Limb (tissue), 2 donors: ENCODE data around the gene PRR12.
"Not testable (repeated sequence)": the region's sequence is repeated elsewhere in the genome, so short reads cannot be mapped to it uniquely, and the experiment has no call there.

Experiments used
- DNase-seq, 2 donors: peaks; one replicate each; pipeline ENCODE4 v3.0.0-alpha.2; 2016; ENCODE audit errors: extremely low spot score in 2 of 2

Gene PRR12

GRCh38 chr19:49614096-49614833, 23.3 kb downstream of the PRR12 start:
- no peak for DNase-seq

GRCh38 chr19:49615861-49616260, 24.9 kb downstream of the PRR12 start:
- DNase-seq = no peak

DNA sequence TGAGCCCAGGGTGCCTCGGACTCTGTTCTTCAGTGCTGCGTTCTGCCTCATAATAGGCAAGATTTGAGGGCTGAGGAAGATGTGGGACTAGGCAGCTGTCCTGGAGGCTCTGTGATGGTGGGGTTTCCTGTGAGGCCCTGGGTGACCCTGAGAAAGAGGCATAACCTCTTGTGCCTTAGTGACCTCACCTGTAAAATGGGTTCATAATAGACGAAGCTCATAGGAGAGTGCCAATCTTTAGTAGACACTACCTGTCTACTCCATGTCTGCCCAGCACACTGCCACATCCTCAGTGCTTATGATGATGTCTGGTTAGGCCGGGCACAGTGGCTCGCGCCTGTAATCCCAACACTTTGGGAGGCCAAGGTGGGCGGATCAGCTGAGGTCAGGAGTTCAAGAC, 25.6 kb downstream of the PRR12 start:
- no peak for DNase-seq

GRCh38 chr19:49616945-49617344, 26.0 kb downstream of the PRR12 start:
- DNase-seq = no peak

DNA sequence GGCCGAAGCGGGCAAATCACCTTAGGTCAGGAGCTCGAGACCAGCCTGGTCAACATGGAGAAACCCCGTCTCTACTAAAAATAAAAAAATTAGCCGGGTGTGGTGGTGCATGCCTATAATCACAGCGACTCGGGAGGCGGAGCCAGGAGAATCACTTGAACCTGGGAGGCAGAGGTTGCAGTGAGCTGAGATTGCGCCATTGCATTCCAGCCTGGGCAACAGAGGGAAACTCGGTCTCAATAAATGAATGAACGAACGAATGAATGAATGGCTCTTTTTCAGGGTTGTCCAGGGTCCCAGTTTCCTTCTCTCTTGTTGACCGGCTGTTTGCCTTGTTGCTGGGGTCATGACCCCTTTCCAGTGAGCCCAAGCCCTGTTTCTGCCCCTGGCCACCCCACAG, 26.9 kb downstream of the PRR12 start:
- DNase-seq = not testable (repeated sequence)

GRCh38 chr19:49624967-49625910, 34.3 kb downstream of the PRR12 start:
- no peak for DNase-seq

GRCh38 chr19:49626226-49626625, 35.2 kb downstream of the PRR12 start:
- DNase-seq = no peak

DNA sequence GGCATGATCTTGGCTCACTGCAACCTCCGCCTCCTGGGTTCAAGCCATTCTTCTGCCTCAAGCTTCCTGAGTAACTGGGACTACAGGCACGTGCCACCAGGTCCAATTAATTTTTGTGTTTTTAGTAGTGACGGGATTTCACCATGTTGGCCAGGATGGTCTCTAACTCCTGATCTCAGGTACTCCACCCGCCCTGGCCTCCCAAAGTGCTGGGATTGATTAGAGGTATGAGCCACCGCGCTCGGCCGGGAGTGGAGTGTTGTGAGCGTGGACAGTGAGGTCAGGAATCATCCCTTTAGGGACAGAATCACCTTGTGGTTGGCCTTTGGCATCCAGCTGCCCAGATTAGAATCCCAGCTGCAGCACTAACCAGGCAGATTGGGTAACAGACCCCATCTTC, 38.7 kb downstream of the PRR12 start:
- no peak for DNase-seq

DNA sequence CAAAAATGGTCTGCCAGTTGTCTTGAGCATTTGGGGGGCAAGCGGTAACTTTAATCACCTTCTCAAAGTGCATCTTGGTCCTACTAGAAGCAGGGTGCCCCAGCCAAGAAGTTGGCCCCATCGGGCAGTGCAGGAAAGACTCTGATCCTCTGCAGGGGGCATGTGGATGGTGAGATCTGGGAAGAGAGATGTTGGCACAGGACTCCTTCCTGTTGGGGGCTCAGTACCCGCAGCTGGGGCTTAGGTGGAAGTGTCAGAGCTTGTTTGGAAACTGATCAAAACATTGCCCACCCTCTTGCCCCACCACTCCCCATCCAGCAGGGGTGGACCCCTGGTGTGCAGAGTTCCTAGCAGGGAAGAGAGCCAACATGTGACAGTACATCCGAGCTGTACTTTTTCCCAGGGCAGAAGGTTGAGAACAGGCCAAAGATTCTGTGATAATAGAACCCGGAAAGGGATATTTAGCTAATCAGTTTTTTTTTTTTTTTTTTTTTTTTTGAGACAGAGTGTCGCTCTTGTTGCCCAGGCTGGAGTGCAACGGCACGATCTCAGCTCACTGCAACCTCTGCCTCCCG, 40.1 kb downstream of the PRR12 start:
- no peak for DNase-seq

GRCh38 chr19:49631610-49632192, 40.7 kb downstream of the PRR12 start:
- no peak for DNase-seq

DNA sequence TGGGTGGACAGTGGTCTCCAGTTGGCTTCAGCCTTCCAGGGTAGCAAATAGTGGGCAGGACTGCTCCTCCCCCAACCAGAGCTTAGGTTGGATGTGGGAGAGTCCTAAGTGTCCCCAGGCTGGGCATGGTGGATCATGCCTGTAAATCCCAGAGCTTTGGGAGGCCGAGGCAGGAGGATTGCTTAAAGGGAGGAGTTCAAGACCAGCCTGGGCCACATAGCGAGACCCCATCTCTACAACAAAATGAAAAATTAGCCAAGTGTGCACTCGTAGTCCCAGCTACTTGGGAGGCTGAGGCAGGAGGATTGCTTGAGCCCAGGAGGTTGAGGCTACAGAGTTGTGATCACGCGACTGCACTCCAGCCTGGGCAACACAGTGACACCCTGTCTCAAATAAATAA, 41.6 kb downstream of the PRR12 start:
- no peak for DNase-seq

- DNase-seq = not testable (repeated sequence)
These were observed 42.3 kb downstream of the PRR12 start for GRCh38 chr19:49633273-49633672.

DNA sequence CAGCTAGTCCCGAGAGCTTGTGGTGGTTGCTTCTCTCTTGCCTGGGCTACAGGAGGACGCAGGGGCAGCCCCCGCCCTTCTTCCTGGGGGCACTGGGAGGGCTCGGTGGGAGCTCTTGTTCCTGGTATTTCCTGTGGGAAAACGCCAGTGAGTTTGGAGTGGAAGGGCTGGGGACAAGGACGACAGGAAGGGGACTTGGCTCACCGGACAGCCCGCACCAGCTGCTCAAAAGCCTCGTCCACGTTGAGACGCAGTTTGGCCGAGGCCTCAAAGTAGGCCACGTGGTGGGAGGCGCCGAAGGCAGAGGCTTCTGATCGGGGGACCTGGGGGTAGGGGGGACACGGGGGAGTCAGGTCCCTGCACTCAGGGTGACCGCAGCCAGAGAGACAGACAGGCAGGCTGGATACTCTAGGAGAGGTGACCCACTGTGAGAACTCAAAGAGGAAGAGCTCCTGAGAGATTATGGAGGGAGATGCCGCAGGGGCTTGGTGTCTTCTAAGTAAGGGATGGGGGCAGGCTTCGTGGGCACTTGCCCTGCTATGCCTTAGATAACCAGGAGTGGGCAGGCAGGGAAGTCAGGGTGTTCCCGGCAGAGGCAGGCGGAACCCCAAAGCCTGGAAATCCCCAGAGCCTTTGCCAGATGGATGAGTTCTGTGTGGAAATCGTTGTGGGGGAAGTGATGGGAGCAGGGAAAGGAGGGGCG, 44.7 kb downstream of the PRR12 start:
- DNase-seq = peak in 1 of 2 donors; percentile 40

GRCh38 chr19:49636233-49636932, 45.4 kb downstream of the PRR12 start:
- no peak for DNase-seq

GRCh38 chr19:49637821-49638738, 47.1 kb downstream of the PRR12 start:
- DNase-seq = peak; percentile 34 to 68

DNA sequence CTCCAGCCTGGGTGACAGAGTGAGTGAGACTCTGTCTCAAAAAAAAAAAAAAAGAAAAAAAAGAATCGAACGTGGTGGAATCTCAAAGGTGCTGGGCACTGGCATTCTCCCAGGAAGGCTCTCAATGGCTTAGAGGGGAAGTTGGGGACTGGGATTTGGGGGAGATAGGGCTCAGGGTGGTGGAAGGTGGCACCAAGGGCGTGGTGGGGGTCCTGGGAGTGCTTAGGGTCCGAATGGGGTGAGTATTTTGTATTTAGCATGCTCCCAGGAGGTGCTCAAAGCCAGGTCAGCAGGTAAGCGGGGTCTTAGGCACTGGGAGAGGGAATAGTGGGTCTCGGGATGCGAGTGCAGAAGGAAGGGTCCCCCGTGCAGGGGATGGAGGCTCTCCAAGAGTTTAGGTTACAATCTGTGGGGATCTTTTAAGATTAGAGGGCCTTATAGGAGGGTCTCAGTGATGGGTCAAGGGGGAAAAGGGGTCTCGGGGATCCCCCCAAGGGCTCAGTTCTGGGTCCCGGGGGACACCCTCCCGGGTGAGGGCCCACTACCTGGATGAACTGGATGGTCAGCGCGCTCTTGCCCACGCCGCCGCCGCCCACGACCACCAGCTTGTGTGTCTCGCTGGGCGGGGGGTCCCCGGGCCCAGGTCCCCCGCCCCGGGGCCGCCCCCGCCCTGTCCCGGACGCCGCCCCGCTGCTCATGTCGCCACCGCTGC, 48.6 kb downstream of the PRR12 start:
- DNase-seq = no peak

DNA sequence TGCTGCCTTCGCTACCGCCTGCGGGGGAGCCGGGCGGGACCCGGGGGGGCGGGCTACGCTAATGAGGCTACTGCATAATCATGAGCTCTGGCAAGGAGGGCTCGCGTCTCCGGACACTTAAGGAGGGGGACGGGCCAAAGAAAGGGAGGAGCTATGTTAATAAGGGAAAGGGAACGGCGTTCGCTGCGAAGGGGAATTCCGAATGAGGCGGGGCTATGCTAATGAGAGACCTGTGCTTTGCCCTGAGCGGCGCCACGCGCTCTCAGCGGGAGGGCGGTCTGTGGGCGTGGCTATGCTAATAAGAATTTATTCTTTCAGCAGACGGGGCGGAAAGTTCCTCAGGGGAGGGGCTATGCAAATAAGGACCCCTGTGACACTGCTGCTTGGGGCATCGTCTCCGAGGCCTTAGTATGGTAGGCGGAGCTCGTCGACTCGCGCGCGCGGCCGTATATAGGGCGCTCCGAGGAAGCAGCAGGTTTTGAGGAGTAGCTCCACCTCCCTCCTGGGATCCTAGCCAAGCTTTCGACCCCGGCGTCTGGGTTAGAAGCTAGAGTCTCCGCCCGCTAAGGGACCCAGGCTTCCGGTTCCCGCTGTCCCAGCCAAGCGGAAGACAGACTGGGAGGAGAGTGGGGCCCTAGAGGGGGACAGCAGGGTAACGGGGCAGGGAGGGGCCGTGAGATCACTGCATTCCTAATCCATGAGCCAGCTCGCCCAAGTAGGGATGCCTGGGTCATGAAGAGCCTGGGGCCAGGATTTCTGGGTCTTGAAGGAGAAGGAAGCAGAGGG, 49.3 kb downstream of the PRR12 start, which contains the start of gene RRAS:
RRAS (minus strand) TSS at position 31 of the 786 bp plus-strand sequence. CDS start 45 bp downstream, outside the sequence.
- peak; percentile 99 to 100 for DNase-seq
